B cell (primary cell): ENCODE data around the gene TPSAB1. TPM values are rescaled to one million over a fixed set of nuclear protein-coding genes. Genes with fewer than 3 reads are reported as not detected.

ENCODE experiments used
- ATAC-seq: fragments of 200-7000 bp; cut with Tn5 transposase; one replicate; pipeline ENCODE4 v1.10.0; 2021; ENCODE audit warnings: low read depth, mild to moderate bottlenecking, moderate number of reproducible peaks, moderate library complexity
- CTCF ChIA-PET: fragments of 350-600 bp; sonication (Branson Sonifier 250); formaldehyde crosslinking; loops from one replicate; lab custom pipeline; 2021; ENCODE audit warnings: antibody characterized with exemption, inconsistent platforms; lab: Charles Lee
- POLR2A ChIA-PET: fragments of 350-600 bp; sonication (Branson Sonifier 250); formaldehyde crosslinking; loops from one replicate; lab custom pipeline; 2021; ENCODE audit warnings: antibody characterized with exemption; lab: Charles Lee
- DNase-seq: peaks from one replicate; pipeline ENCODE4 v3.0.0; 2013
- H2AFZ ChIP-seq: 2 replicates; pipeline ENCODE4 v1.6.1; 2012; ENCODE audit warnings: mild to moderate bottlenecking, low read depth, low read length; ENCODE audit not compliant: insufficient read depth, poor library complexity, severe bottlenecking
- H3K27ac ChIP-seq, 2 donors: 1 replicate in 1 of 2; 2 replicates in 1 of 2; pipeline ENCODE4 v1.5.1; 2012 to 2013; ENCODE audit warnings: low read length in 2 of 2, mild to moderate bottlenecking in 2 of 2, moderate library complexity in 1 of 2
- H3K27me3 ChIP-seq, 4 experiments: fragments of 200-600 bp in 1 of 4; sonication (generic) in 1 of 4; replicated peaks in 1 of 4; 1 replicate in 2 of 4; 2 replicates in 2 of 4; pipeline versions ENCODE4 v1.6.1 to v1.7.0; 2013 to 2016; ENCODE audit warnings: low read length in 3 of 4, mild to moderate bottlenecking in 2 of 4, mixed read lengths in 1 of 4, moderate library complexity in 1 of 4; ENCODE audit not compliant: insufficient read depth in 4 of 4, control insufficient read depth in 3 of 4; ENCODE audit errors: control extremely low read depth in 1 of 4
- H3K36me3 ChIP-seq, 2 experiments: replicated peaks in 1 of 2; 1 replicate in 1 of 2; 2 replicates in 1 of 2; pipeline versions ENCODE4 v1.6.1 to v1.7.1; 2013; ENCODE audit warnings: low read length in 1 of 2; ENCODE audit not compliant: insufficient read depth in 2 of 2, control insufficient read depth in 1 of 2; ENCODE audit errors: control extremely low read depth in 1 of 2, extremely low read depth in 1 of 2
- H3K4me1 ChIP-seq, 2 donors: fragments of 200-600 bp in 1 of 2; sonication (generic) in 1 of 2; 1 replicate in 1 of 2; 2 replicates in 1 of 2; pipeline versions ENCODE4 v1.5.1 to v1.6.1; 2013 to 2017; ENCODE audit warnings: low read length in 2 of 2; ENCODE audit not compliant: control insufficient read depth in 2 of 2, insufficient read depth in 2 of 2
- H3K4me2 ChIP-seq: replicated peaks from 2 replicates; pipeline ENCODE3; 2012; ENCODE audit warnings: mild to moderate bottlenecking, low read depth, low read length; ENCODE audit not compliant: poor library complexity, severe bottlenecking
- H3K4me3 ChIP-seq, 5 experiments: fragments of 200-600 bp in 1 of 5; sonication (generic) in 1 of 5; 1 replicate in 3 of 5; 2 replicates in 2 of 5; pipeline versions ENCODE4 v1.5.1 to v1.7.0; 2011 to 2016; ENCODE audit warnings: low read length in 4 of 5, mild to moderate bottlenecking in 4 of 5, low read depth in 2 of 5, control low read depth in 1 of 5, moderate library complexity in 1 of 5; ENCODE audit not compliant: insufficient read depth in 1 of 5; ENCODE audit errors: control extremely low read depth in 1 of 5, extremely low read depth in 1 of 5
- H3K79me2 ChIP-seq: fragments of 200-600 bp; sonication (generic); one replicate; pipeline ENCODE4 v1.6.0; 2016; ENCODE audit warnings: low read length; ENCODE audit not compliant: control insufficient read depth, insufficient read depth
- H3K9ac ChIP-seq: fragments of 200-600 bp; sonication (generic); 2 replicates; pipeline ENCODE4 v1.6.1; 2017; ENCODE audit warnings: mild to moderate bottlenecking, low read length, moderate library complexity
- H3K9me3 ChIP-seq, 3 donors: one replicate each; pipeline versions ENCODE4 v1.6.1 to v1.7.1; 2013; ENCODE audit warnings: low read length in 2 of 3; ENCODE audit not compliant: control insufficient read depth in 2 of 3, insufficient read depth in 1 of 3; ENCODE audit errors: control extremely low read depth in 1 of 3
- H4K20me1 ChIP-seq: 2 replicates; pipeline ENCODE4 v1.6.0; 2012; ENCODE audit warnings: mild to moderate bottlenecking, low read length; ENCODE audit not compliant: insufficient read depth, control insufficient read depth, poor library complexity, severe bottlenecking
- H3K27ac Mint-ChIP-seq: one replicate; pipeline ENCODE4 v1.8.0; 2021; ENCODE audit warnings: mixed read lengths
- H3K27me3 Mint-ChIP-seq: one replicate; pipeline ENCODE4 v1.8.0; 2021; ENCODE audit warnings: mixed read lengths
- H3K4me1 Mint-ChIP-seq: one replicate; pipeline ENCODE4 v1.8.0; 2021; ENCODE audit warnings: mixed read lengths
- H3K4me3 Mint-ChIP-seq: one replicate; pipeline ENCODE4 v1.8.0; 2021; ENCODE audit warnings: mixed read lengths
- H3K9me3 Mint-ChIP-seq: one replicate; pipeline ENCODE4 v1.8.0; 2022; ENCODE audit warnings: mixed read lengths; ENCODE audit not compliant: insufficient read depth
- EZH2 ChIP-seq: IDR thresholded peaks from 2 replicates; pipeline ENCODE4 v1.6.1; 2012; ENCODE audit warnings: borderline replicate concordance, low read depth, mild to moderate bottlenecking, moderate library complexity, low read length; ENCODE audit not compliant: insufficient read depth, poor library complexity, severe bottlenecking
- WGBS: methylation state at CpG from one replicate; pipeline ENCODE4 v1.1.5; 2013; ENCODE audit warnings: missing lambda C conversion rate; ENCODE audit not compliant: insufficient coverage; 5-methylcytosine and 5-hydroxymethylcytosine counted together
- intact Hi-C: fragments of 100-400 bp; cut with micrococcal nuclease; formaldehyde crosslinking; loops from one replicate; pipeline ENCODE4 v1.10.0; 2022
- polyA plus RNA-seq: library from polyadenylated mRNA; depleted of rRNA; stranded (reverse); fragments of >200 nt; gene quantifications from 2 replicates; pipeline ENCODE4 v1.2.3, GENCODE V29; 2012
- total RNA-seq, 2 donors: library from RNA; stranded (reverse); fragments of 120-200 nt in 1 of 2; gene quantifications; 1 replicate in 1 of 2; 2 replicates in 1 of 2; pipeline versions ENCODE4 v1.2.3 to v1.2.4, GENCODE V29; 2013 to 2022
- TF ChIP-seq, protein P1 (sequence below): fragments of 200-600 bp; IDR thresholded peaks from one replicate; pipeline ENCODE4 v1.8.0; 2022; ENCODE audit warnings: antibody characterized with exemption, mild to moderate bottlenecking

TPSAB1 gene
- total and polyA plus RNA-seq, 2 donors (not counting 1 experiment from before 2014, with no cell fraction given): not detected

DNA sequence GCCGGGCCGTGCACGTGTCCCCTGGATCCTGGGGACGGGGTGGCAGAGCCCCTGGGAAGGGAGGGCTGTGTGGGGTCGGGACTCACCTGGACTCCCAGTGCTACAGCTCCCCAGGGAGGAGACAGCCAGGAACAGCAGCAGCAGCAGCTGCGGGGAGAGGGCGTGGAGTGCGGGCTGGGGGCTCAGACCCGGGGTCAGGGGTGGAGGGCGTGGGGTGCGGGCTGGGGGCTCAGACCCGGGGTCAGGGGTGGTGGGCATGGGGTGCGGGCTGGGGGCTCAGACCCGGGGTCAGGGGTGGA lies 36.0 kb downstream of the TPSAB1 start:
- Histone ChIP-seq H3K9me3 (no peaks in the 10 kb centered on the region), H3K4me3 (no peak overlapping the region), H3K9ac (no peak overlapping the region), H3K27ac (no peak overlapping the region), H3K4me2 (no peak overlapping the region), H3K79me2 (no peaks in the 10 kb centered on the region), H3K36me3 (no peaks in the 10 kb centered on the region), H4K20me1 (no peaks in the 10 kb centered on the region), H3K4me1 (peaks cover 0 to 4% of the 10 kb centered on the region in 2 donors), H2AFZ (no peak overlapping the region), H3K27me3 (peaks cover 0 to 20% (median 1%) of the 10 kb centered on the region in 4 experiments)
- H3K4me1 Mint-ChIP-seq: no peaks in the 10 kb centered on the region
- no peak overlapping the region for H3K4me3 Mint-ChIP-seq
- ATAC-seq (no peak), DNase-seq (no peak)
- H3K27me3 Mint-ChIP-seq: peaks cover 15% of the 10 kb centered on the region
- intact Hi-C loops: no loop called here
- TF ChIP-seq, protein P1, sequence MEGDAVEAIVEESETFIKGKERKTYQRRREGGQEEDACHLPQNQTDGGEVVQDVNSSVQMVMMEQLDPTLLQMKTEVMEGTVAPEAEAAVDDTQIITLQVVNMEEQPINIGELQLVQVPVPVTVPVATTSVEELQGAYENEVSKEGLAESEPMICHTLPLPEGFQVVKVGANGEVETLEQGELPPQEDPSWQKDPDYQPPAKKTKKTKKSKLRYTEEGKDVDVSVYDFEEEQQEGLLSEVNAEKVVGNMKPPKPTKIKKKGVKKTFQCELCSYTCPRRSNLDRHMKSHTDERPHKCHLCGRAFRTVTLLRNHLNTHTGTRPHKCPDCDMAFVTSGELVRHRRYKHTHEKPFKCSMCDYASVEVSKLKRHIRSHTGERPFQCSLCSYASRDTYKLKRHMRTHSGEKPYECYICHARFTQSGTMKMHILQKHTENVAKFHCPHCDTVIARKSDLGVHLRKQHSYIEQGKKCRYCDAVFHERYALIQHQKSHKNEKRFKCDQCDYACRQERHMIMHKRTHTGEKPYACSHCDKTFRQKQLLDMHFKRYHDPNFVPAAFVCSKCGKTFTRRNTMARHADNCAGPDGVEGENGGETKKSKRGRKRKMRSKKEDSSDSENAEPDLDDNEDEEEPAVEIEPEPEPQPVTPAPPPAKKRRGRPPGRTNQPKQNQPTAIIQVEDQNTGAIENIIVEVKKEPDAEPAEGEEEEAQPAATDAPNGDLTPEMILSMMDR: no peak
- TF ChIP-seq EZH2: no peak
- H3K9me3 Mint-ChIP-seq: no peaks in the 10 kb centered on the region
- no peak overlapping the region for H3K27ac Mint-ChIP-seq
- 80% methylated on average over 6 of the region's 14 CpGs for WGBS
- CTCF ChIA-PET: no interaction called here
- POLR2A ChIA-PET: no interaction called here

DNA sequence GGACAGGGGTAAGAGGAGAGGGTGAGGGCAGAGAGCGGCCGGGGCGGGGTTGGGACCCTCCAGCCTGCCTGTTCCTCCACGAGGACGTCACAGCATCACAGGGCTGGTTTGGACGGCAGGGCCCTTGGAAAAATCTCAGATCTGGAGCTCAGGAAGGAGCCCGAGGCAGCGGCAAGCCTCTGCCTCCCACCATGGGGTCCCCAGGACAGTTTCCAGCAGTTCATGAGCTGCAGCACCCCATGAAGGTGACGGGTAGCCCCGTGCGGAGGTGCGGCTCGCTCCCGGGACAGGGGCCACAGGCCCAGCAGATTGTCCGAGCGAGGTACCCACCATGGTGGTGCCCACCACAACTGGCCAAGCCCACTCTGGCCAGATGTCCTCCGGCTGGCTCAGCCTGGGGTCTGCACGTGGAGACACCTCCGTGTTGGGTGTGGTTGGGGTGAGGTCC lies 36.7 kb downstream of the TPSAB1 start:
- no peak overlapping the region for H3K4me3 ChIP-seq
- H4K20me1 ChIP-seq: no peaks in the 10 kb centered on the region
- peaks cover 0 to under 1% of the 10 kb centered on the region in 2 donors for H3K4me1 ChIP-seq
- Mint-ChIP-seq H3K27ac (no peak overlapping the region), H3K4me1 (no peaks in the 10 kb centered on the region), H3K4me3 (no peak overlapping the region), H3K27me3 (peaks cover 15% of the 10 kb centered on the region), H3K9me3 (no peaks in the 10 kb centered on the region)
- no peak for TF ChIP-seq EZH2
- TF ChIP-seq, protein P1: no peak
- H2AFZ ChIP-seq: no peak overlapping the region
- H3K79me2 ChIP-seq: no peaks in the 10 kb centered on the region
- intact Hi-C loops: no loop called here
- no peaks in the 10 kb centered on the region for H3K36me3 ChIP-seq
- ATAC-seq (no peak), DNase-seq (no peak)
- 91% methylated on average over 17 of the region's 19 CpGs for WGBS
- no peak overlapping the region for H3K27ac ChIP-seq
- no peaks in the 10 kb centered on the region for H3K9me3 ChIP-seq
- CTCF ChIA-PET: no interaction called here
- H3K9ac ChIP-seq: no peak overlapping the region
- H3K27me3 ChIP-seq: peaks cover 0 to 14% (median 0%) of the 10 kb centered on the region in 4 experiments
- POLR2A ChIA-PET: no interaction called here
- no peak overlapping the region for H3K4me2 ChIP-seq
